NCI-H1048 (cell line): ENCODE data around the gene SLC1A7.

Source experiments
- DNase-seq: peaks from one replicate; lab custom pipeline; 2025; lab: John Stamatoyannopoulos, UW

The SLC1A7 gene

GRCh38 chr1:53134042-53134485 lies 8.4 kb downstream of the SLC1A7 start:
- no peak for DNase-seq

GRCh38 chr1:53133261-53134041 lies 9.0 kb downstream of the SLC1A7 start:
- no peak for DNase-seq

- no peak for DNase-seq
These were observed 10.3 kb downstream of the SLC1A7 start for GRCh38 chr1:53132176-53132575.

- DNase-seq = no peak
These were observed 10.9 kb downstream of the SLC1A7 start for GRCh38 chr1:53131590-53131938.

GRCh38 chr1:53130878-53131589 lies 11.4 kb downstream of the SLC1A7 start:
- no peak for DNase-seq

GRCh38 chr1:53130598-53130877 lies 11.9 kb downstream of the SLC1A7 start:
- no peak for DNase-seq

- no peak for DNase-seq
These were observed 12.4 kb downstream of the SLC1A7 start for GRCh38 chr1:53129891-53130597.

- DNase-seq = no peak
These were observed 14.0 kb downstream of the SLC1A7 start for GRCh38 chr1:53128401-53128800.

- no peak for DNase-seq
These were observed 14.9 kb downstream of the SLC1A7 start for GRCh38 chr1:53127546-53127945.

- no peak for DNase-seq
These were observed 15.9 kb downstream of the SLC1A7 start for GRCh38 chr1:53126495-53126894.

GRCh38 chr1:53125623-53126360 lies 16.6 kb downstream of the SLC1A7 start:
- no peak for DNase-seq

- no peak for DNase-seq
These were observed 17.3 kb downstream of the SLC1A7 start for GRCh38 chr1:53125122-53125521.

GRCh38 chr1:53123453-53124140 lies 18.8 kb downstream of the SLC1A7 start:
- DNase-seq = no peak

GRCh38 chr1:53122961-53123413 lies 19.5 kb downstream of the SLC1A7 start:
- no peak for DNase-seq

- no peak for DNase-seq
These were observed 20.1 kb downstream of the SLC1A7 start for GRCh38 chr1:53122201-53122885.

- DNase-seq = no peak
These were observed 20.9 kb downstream of the SLC1A7 start for GRCh38 chr1:53121319-53122172.

- DNase-seq = no peak
These were observed 21.8 kb downstream of the SLC1A7 start for GRCh38 chr1:53120659-53121058.

GRCh38 chr1:53117836-53118235 lies 24.6 kb downstream of the SLC1A7 start:
- no peak for DNase-seq

- no peak for DNase-seq
These were observed 25.4 kb downstream of the SLC1A7 start for GRCh38 chr1:53116933-53117600.
